Peyer's patch (tissue), 4 donors: ENCODE data around the gene ADAMTSL3. TPM values are rescaled to one million over a fixed set of nuclear protein-coding genes. Genes with fewer than 3 reads are reported as not detected.

Experiments used
- DNase-seq, 3 donors: peaks; one replicate each; pipeline ENCODE4 v3.0.0-alpha.2; 2017 to 2019
- H3K27ac ChIP-seq, 4 donors: fragments of 200-600 bp; sonication (generic); one replicate each; pipeline ENCODE4 v1.5.1; 2016 to 2019
- H3K27me3 ChIP-seq, 2 donors: fragments of 200-600 bp; sonication (generic); one replicate each; pipeline ENCODE4 v1.5.1; 2019
- H3K36me3 ChIP-seq, 3 donors: fragments of 200-600 bp; sonication (generic); one replicate each; pipeline ENCODE4 v1.5.1; 2016 to 2019
- H3K4me1 ChIP-seq, 4 donors: fragments of 200-600 bp; sonication (generic); one replicate each; pipeline ENCODE4 v1.5.1; 2016 to 2019
- H3K4me3 ChIP-seq, 4 donors: fragments of 200-600 bp; sonication (generic); 1 replicate in 3 of 4; 2 replicates in 1 of 4; pipeline ENCODE4 v1.5.1; 2016 to 2019; ENCODE audit warnings: mild to moderate bottlenecking in 1 of 4
- H3K9me3 ChIP-seq, 4 donors: fragments of 200-600 bp; sonication (generic); one replicate each; pipeline ENCODE4 v1.5.1; 2016 to 2019; ENCODE audit warnings: mild to moderate bottlenecking in 1 of 4
- POLR2A ChIP-seq, 2 donors: fragments of 450-650 bp; IDR thresholded peaks; one replicate each; pipeline ENCODE4 v1.5.1; 2017; ENCODE audit warnings: antibody characterized with exemption in 2 of 2, mild to moderate bottlenecking in 2 of 2, moderate library complexity in 2 of 2
- total RNA-seq, 4 donors: library from RNA; depleted of rRNA; stranded (reverse); fragments of >200 nt; gene quantifications; one replicate each; pipeline ENCODE4 v1.1.0, GENCODE V29; 2016
- TF ChIP-seq, protein P1 (sequence below), 6 experiments: fragments of 450-650 bp in 4 of 6; fragments of 200-600 bp in 2 of 6; sonication (generic) in 1 of 6; IDR thresholded peaks; one replicate each; pipeline ENCODE4 v1.5.1; 2017 to 2019; ENCODE audit warnings: antibody characterized with exemption in 6 of 6, mild to moderate bottlenecking in 3 of 6, moderate library complexity in 1 of 6

The ADAMTSL3 gene
- total RNA-seq, 4 donors from 2014 or later, result 0.94 to 9.1 (median 2.8) TPM

DNA sequence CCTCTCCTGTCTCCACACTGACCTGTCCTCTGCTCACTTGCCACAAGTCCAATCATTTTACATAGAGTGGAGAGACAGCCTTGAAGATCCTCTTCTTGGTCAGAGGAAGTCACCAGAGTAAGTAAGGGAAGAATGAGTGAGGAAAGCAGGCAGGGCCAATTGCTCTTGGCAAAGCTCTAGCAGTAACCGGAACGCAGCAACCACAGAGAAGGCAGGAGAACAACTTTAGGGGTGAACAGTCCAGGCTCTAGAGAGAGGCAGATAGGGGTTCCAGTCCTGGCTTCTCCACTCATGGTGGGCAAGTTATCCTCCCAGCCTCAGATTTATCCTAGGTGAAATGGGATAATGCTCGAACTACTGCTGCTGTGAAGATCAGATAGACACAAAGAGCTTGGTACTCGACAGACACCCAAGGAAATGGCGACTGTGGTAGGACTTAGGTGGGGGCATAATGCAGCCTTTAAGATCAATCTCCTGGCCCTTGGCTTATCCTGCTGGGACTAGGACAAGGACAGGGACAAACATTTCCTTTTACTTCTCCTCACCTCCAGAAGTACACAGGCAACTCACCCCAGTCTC lies 1.2 kb upstream of the ADAMTSL3 start:
- H3K4me3 ChIP-seq, result no peak overlapping the region
- peaks cover 0 to 5% (median 0%) of the 10 kb centered on the region in 4 donors for H3K4me1 ChIP-seq
- no peaks in the 10 kb centered on the region for H3K36me3 ChIP-seq
- peak overlapping the region in 1 of 4 donors; percentile 56 for H3K27ac ChIP-seq
- H3K27me3 ChIP-seq, result no peaks in the 10 kb centered on the region
- no peak for DNase-seq
- TF ChIP-seq POLR2A (IDR thresholded peaks at IDR 0.05), result no peak
- TF ChIP-seq, protein P1, sequence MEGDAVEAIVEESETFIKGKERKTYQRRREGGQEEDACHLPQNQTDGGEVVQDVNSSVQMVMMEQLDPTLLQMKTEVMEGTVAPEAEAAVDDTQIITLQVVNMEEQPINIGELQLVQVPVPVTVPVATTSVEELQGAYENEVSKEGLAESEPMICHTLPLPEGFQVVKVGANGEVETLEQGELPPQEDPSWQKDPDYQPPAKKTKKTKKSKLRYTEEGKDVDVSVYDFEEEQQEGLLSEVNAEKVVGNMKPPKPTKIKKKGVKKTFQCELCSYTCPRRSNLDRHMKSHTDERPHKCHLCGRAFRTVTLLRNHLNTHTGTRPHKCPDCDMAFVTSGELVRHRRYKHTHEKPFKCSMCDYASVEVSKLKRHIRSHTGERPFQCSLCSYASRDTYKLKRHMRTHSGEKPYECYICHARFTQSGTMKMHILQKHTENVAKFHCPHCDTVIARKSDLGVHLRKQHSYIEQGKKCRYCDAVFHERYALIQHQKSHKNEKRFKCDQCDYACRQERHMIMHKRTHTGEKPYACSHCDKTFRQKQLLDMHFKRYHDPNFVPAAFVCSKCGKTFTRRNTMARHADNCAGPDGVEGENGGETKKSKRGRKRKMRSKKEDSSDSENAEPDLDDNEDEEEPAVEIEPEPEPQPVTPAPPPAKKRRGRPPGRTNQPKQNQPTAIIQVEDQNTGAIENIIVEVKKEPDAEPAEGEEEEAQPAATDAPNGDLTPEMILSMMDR (IDR thresholded peaks at IDR 0.05), result no peak
- peaks cover 0 to 4% (median 0%) of the 10 kb centered on the region in 4 donors for H3K9me3 ChIP-seq

DNA sequence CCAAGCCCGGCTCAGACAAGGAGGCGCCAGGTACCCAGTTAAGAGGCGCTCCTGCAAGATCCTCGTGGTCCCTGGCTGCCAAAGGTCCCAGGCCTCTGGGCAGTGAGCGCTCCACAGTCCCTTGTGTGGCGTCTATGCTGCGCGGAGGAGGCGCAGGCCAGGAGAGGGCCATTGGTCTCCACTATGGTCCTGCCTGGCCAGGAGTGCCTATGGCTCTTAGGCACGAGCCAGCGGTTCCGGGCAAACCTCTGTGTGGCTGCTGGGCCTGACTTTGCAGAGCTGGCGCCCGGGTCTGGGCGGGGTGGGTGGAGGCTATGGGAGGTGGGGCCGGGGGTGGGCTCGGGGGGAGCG lies 660 bp upstream of the ADAMTSL3 start:
- Histone ChIP-seq H3K27ac (peak overlapping the region in 2 of 4 donors; percentile 10 to 56), H3K4me3 (peak overlapping the region in 2 of 4 donors; percentile 42 to 49)

DNA sequence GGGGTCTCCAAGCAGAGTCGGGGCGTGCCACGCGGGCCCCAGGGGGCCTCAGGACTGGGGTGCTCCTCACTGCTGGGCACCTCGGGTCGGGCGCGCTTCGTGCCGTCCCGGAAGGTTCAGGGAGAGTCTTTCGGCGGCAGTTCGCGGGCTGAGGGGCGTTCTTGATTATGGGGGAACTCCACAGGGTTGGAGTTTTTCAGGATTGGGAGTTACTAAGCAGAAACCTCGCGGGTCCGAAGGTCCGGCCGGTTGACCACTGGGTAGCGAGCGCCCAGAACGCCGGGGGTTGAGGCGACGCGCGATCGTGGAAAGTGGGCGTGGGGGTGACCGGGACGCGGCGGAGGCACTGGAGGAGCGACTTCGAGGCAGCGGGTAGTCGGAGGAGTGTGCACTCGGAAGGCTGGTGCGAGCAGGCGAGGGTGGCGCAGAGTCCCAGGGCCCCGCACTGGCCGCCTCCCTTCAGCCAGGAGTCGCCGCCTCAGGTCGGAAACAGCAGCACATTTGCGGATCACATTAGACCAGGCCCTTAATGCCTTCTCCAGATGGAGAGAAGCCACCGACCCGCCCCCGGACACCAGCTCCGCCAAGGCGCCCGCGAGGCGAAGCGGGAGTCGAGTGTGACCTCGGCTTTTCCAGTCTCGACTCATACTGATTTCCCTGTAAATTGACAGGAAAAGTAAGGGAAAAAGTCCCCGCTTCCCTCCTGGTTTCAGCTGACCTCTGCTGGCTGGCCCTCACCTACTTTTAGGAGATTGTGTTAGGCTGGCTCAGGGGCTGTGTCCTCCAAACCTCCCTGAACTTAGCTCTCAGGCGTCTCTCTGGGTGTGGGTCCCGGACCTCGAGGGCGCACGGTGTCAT lies 685 bp downstream of the ADAMTSL3 start:
- H3K9me3 ChIP-seq, result peaks cover 0 to 4% (median 0%) of the 10 kb centered on the region in 4 donors
- H3K27ac ChIP-seq, result peak overlapping the region in 2 of 4 donors; percentile 5 to 56
- H3K36me3 ChIP-seq, result no peaks in the 10 kb centered on the region
- peaks cover 0 to 5% (median 0%) of the 10 kb centered on the region in 4 donors for H3K4me1 ChIP-seq
- peak overlapping the region in 3 of 4 donors; percentile 6 to 49 (median 42) for H3K4me3 ChIP-seq
- no peak for DNase-seq
- TF ChIP-seq POLR2A (IDR thresholded peaks at IDR 0.05), result no peak
- TF ChIP-seq, protein P1 (IDR thresholded peaks at IDR 0.05), result no peak
- H3K27me3 ChIP-seq, result no peaks in the 10 kb centered on the region

More for the DNA sequence above, 660 bp upstream of the ADAMTSL3 start:
- Histone ChIP-seq H3K4me1 (peaks cover 0 to 5% (median 0%) of the 10 kb centered on the region in 4 donors), H3K9me3 (peaks cover 0 to 4% (median 0%) of the 10 kb centered on the region in 4 donors), H3K27me3 (no peaks in the 10 kb centered on the region), H3K36me3 (no peaks in the 10 kb centered on the region)
- no peak for TF ChIP-seq POLR2A (IDR thresholded peaks at IDR 0.05)
- TF ChIP-seq, protein P1 (IDR thresholded peaks at IDR 0.05), result no peak
- no peak for DNase-seq

DNA sequence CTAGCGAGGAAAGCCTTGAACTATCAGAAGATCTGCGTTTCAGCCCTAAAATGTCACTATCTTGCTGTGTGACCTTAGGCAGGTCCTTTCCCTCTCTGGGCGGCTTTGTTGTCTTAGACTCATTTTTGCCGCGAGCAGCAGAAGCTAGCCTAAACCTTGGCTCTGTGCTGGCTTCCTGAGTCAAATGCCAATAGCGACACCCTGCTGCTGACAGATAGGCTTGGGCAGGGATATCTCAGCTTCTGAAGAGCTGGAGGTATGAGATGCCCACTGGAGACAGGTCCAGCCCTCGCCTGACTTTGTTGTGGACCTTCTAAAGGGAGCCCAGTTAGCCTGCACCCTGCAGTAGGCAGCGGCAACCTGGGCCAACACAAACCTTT lies 1.3 kb downstream of the ADAMTSL3 start:
- H3K27ac ChIP-seq, result no peak overlapping the region
- peaks cover 0 to 4% (median 0%) of the 10 kb centered on the region in 4 donors for H3K9me3 ChIP-seq
- peaks cover 0 to 5% (median 0%) of the 10 kb centered on the region in 4 donors for H3K4me1 ChIP-seq
- no peak for TF ChIP-seq POLR2A (IDR thresholded peaks at IDR 0.05)
- TF ChIP-seq, protein P1 (IDR thresholded peaks at IDR 0.05), result no peak
- no peak for DNase-seq
- H3K27me3 ChIP-seq, result no peaks in the 10 kb centered on the region
- H3K36me3 ChIP-seq, result no peaks in the 10 kb centered on the region
- peak overlapping the region in 1 of 4 donors; percentile 49 for H3K4me3 ChIP-seq

DNA sequence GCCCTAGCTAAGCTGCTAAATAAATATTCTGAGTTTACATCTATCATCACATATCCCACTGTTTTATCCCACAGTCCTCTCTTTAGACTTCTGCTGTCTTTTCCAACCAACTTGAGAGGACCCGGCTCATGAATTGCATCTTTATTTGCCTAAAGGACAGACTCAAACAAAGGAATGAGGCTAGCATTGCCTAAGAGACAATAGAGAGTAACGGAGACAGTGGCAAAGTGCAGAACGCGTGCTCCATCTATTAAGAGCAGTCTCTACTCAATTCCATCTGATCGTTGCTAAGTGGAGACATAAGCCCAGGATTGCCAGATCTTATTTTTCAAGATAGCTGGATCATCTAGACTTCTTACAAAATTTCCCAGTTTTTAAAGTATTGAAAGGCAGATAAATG lies 2.3 kb downstream of the ADAMTSL3 start:
- H3K27ac ChIP-seq, result no peak overlapping the region
- H3K4me3 ChIP-seq, result no peak overlapping the region
- DNase-seq, result no peak
- H3K36me3 ChIP-seq, result no peaks in the 10 kb centered on the region
- no peaks in the 10 kb centered on the region for H3K27me3 ChIP-seq
- TF ChIP-seq, protein P1 (IDR thresholded peaks at IDR 0.05), result no peak
- TF ChIP-seq POLR2A (IDR thresholded peaks at IDR 0.05), result no peak
- H3K9me3 ChIP-seq, result peaks cover 0 to 4% (median 0%) of the 10 kb centered on the region in 4 donors
- peaks cover 0 to 5% (median 0%) of the 10 kb centered on the region in 4 donors for H3K4me1 ChIP-seq
